ENCODE data around the gene GRK3. TPM values are rescaled to one million over a fixed set of nuclear protein-coding genes. Genes with fewer than 3 reads are reported as not detected.
A peak's percentile ranks its signal among the peaks of the same experiment; 100 is the strongest.
"Not testable (repeated sequence)": the region's sequence is repeated elsewhere in the genome, so short reads cannot be mapped to it uniquely, and the experiment has no call there.

Gene GRK3
- total RNA-seq, 1 donor from 2014 or later, result 2.4 TPM

- not testable (repeated sequence) for DNase-seq (ENCODE audit: low read depth)
Observed at GRCh38 chr22:25571969-25572707, 7.7 kb downstream of the GRK3 start.

- no peak for DNase-seq (ENCODE audit: low read depth)
Observed at GRCh38 chr22:25572708-25573171, 8.3 kb downstream of the GRK3 start.

GRCh38 chr22:25573841-25574240 is 9.4 kb downstream of the GRK3 start:
- no peak for DNase-seq (ENCODE audit: low read depth)

GRCh38 chr22:25574736-25575135 is 10.3 kb downstream of the GRK3 start:
- DNase-seq (ENCODE audit: low read depth), result no peak

- DNase-seq (ENCODE audit: low read depth), result not testable (repeated sequence)
Observed at GRCh38 chr22:25575674-25576392, 11.4 kb downstream of the GRK3 start.

GRCh38 chr22:25581452-25581851 is 17.0 kb downstream of the GRK3 start:
- DNase-seq (ENCODE audit: low read depth), result not testable (repeated sequence)

GRCh38 chr22:25582946-25583345 is 18.5 kb downstream of the GRK3 start:
- peak; percentile 15 for DNase-seq (ENCODE audit: low read depth)

- not testable (repeated sequence) for DNase-seq (ENCODE audit: low read depth)
Observed at GRCh38 chr22:25584993-25585392, 20.5 kb downstream of the GRK3 start.

- not testable (repeated sequence) for DNase-seq (ENCODE audit: low read depth)
Observed at GRCh38 chr22:25589664-25590063, 25.2 kb downstream of the GRK3 start.

- not testable (repeated sequence) for DNase-seq (ENCODE audit: low read depth)
Observed at GRCh38 chr22:25593323-25593722, 28.8 kb downstream of the GRK3 start.

GRCh38 chr22:25598609-25599008 is 34.1 kb downstream of the GRK3 start:
- no peak for DNase-seq (ENCODE audit: low read depth)

GRCh38 chr22:25602445-25602844 is 38.0 kb downstream of the GRK3 start:
- no peak for DNase-seq (ENCODE audit: low read depth)

GRCh38 chr22:25602916-25603315 is 38.4 kb downstream of the GRK3 start:
- DNase-seq (ENCODE audit: low read depth), result no peak

GRCh38 chr22:25605146-25605545 is 40.7 kb downstream of the GRK3 start:
- DNase-seq (ENCODE audit: low read depth), result not testable (repeated sequence)

GRCh38 chr22:25605565-25605964 is 41.1 kb downstream of the GRK3 start:
- DNase-seq (ENCODE audit: low read depth), result not testable (repeated sequence)

- DNase-seq (ENCODE audit: low read depth), result not testable (repeated sequence)
Observed at GRCh38 chr22:25611284-25611683, 46.8 kb downstream of the GRK3 start.

- not testable (repeated sequence) for DNase-seq (ENCODE audit: low read depth)
Observed at GRCh38 chr22:25613131-25613530, 48.7 kb downstream of the GRK3 start.

GRCh38 chr22:25613558-25613957 is 49.1 kb downstream of the GRK3 start:
- DNase-seq (ENCODE audit: low read depth), result not testable (repeated sequence)

- DNase-seq (ENCODE audit: low read depth), result not testable (repeated sequence)
Observed at GRCh38 chr22:25614791-25615190, 50.3 kb downstream of the GRK3 start.

GRCh38 chr22:25621986-25622385 is 57.5 kb downstream of the GRK3 start:
- peak; percentile 24 for DNase-seq (ENCODE audit: low read depth)

GRCh38 chr22:25623310-25623734 is 58.8 kb downstream of the GRK3 start:
- DNase-seq (ENCODE audit: low read depth), result no peak

- no peak for DNase-seq (ENCODE audit: low read depth)
Observed at GRCh38 chr22:25623851-25624250, 59.4 kb downstream of the GRK3 start.

GRCh38 chr22:25624476-25624875 is 60.0 kb downstream of the GRK3 start:
- no peak for DNase-seq (ENCODE audit: low read depth)
